OCI-LY7 (cell line): ENCODE data around the gene KIF16B.

ENCODE experiments used
- EZH2phosphoT487 ChIP-seq: fragments of 200-600 bp; sonication (generic); IDR thresholded peaks from 2 replicates; pipeline ENCODE4 v1.6.1; 2018; ENCODE audit warnings: low read depth, borderline replicate concordance, mild to moderate bottlenecking, mixed run types, antibody characterized with exemption, low read length, moderate library complexity, mixed read lengths
- TF ChIP-seq, protein P1 (sequence below): fragments of 200-600 bp; sonication (generic); conservative IDR thresholded peaks from 2 replicates; pipeline ENCODE4 v1.5.1; 2014; ENCODE audit warnings: mild to moderate bottlenecking, antibody characterized with exemption, low read length, moderate library complexity, mixed read lengths

DNA sequence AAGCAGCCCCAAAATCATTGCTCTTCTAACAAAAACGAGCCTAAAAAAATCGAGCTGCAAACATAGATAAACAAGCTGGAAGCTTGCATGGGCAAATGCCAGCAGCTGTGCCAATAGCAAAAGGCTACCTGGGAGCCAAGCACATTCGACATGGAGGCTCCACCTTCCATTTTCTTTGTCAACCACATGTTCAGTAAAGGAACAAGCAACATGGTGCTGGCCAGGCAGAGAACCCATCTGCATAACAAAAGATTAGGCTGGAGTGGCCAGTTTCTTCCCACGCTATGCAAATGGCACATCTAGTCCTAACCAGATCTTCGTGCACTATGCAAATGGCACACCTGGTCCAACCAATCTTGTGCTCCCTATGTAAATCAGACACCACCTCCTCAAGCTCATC is 110.5 kb downstream of the KIF16B start:
- TF ChIP-seq, protein P1, sequence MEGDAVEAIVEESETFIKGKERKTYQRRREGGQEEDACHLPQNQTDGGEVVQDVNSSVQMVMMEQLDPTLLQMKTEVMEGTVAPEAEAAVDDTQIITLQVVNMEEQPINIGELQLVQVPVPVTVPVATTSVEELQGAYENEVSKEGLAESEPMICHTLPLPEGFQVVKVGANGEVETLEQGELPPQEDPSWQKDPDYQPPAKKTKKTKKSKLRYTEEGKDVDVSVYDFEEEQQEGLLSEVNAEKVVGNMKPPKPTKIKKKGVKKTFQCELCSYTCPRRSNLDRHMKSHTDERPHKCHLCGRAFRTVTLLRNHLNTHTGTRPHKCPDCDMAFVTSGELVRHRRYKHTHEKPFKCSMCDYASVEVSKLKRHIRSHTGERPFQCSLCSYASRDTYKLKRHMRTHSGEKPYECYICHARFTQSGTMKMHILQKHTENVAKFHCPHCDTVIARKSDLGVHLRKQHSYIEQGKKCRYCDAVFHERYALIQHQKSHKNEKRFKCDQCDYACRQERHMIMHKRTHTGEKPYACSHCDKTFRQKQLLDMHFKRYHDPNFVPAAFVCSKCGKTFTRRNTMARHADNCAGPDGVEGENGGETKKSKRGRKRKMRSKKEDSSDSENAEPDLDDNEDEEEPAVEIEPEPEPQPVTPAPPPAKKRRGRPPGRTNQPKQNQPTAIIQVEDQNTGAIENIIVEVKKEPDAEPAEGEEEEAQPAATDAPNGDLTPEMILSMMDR = no peak
- no peak for TF ChIP-seq EZH2phosphoT487
